GM23248 (cell line): ENCODE measurements around the gene ZNF532.

Source experiments
- EZH2 ChIP-seq: fragments of 200-600 bp; sonication (generic); IDR thresholded peaks from 2 replicates; pipeline ENCODE4 v1.6.1; 2018; ENCODE audit warnings: antibody characterized with exemption, mild to moderate bottlenecking; ENCODE audit not compliant: insufficient read depth, poor library complexity, severe bottlenecking
- EZH2phosphoT487 ChIP-seq: fragments of 200-600 bp; sonication (generic); IDR thresholded peaks from 2 replicates; pipeline ENCODE4 v1.6.1; 2018; ENCODE audit warnings: antibody characterized with exemption, moderate library complexity, mild to moderate bottlenecking, low read depth; ENCODE audit not compliant: insufficient read depth

- TF ChIP-seq EZH2 (no peak), EZH2phosphoT487 (no peak)
These were observed 5.8 kb upstream of the ZNF532 start for GRCh38 chr18:58858591-58859468.
